Measurements from ENCODE around the gene PRSS50.

GRCh38 chr3:46707601-46708011, 10.1 kb downstream of the PRSS50 start:
- TF ChIP-seq CTCF (IDR thresholded peaks at IDR 0.05), result no peak
- TF ChIP-seq POLR2A (IDR thresholded peaks at IDR 0.05), result no peak

All from body of pancreas (tissue), 4 donors.